ENCODE data around the gene REEP6.
"Not testable (repeated sequence)": the region's sequence is repeated elsewhere in the genome, so short reads cannot be mapped to it uniquely, and the experiment has no call there.

Gene REEP6

DNA sequence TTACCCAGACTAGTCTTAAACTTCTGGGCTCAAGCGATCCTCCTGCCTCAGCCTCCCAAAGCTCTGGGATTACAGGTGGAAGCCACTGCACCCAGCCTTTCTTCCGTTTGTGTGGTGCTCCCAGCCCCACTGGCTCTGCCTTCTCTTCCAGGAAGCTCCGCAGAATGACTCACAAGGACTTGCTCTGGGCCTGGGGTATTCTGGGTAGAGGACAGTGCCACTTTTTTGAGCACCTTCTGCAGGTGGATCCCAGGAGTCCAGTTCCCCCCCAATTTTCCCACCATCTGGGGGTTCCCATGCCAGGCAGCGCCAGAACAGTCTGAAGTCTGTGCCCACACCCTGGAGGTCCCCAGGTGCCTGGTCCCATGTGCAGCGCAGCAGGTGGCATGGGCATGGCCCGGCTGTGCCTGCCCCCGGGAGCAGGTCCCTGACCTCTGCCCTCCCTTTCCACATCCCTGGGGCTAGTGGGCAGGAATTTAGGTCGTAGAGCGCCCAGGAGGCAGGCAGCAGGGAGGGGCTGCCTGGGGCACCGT, 1.6 kb downstream of the REEP6 start:
- no peak for DNase-seq

DNA sequence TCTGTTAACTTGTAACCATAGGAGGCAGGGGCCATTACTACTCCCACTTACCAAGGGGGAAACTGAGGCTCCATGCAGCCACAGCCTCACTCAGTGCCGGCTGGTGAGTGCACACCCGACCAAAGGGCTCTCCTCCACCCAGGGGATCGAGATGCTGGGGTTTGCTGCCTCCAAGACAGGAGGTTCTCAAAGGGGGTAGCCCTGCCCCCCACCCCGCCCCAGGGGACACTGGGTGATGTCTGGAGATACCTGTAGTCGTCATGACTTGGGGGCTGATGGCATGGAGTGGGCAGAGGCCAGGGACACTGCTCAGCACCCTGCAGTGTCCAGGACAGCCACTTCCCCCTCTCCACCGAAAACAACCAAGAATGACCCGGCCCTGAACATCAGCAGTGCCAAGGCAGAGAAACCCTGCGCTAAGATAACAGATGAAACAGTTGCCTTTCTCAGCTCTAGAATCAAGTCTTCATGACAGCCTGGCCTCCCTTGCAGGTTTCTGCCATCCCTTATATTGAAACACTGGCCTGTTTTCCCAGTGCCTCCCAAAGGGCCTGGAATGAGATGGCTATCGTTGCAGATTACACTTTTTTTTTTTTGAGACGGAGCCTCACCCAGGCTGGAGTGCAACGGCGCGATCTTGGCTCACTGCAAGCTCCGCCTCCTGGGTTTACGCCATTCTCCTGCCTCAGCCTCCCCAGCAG, 3.3 kb downstream of the REEP6 start:
- no peak for DNase-seq

DNA sequence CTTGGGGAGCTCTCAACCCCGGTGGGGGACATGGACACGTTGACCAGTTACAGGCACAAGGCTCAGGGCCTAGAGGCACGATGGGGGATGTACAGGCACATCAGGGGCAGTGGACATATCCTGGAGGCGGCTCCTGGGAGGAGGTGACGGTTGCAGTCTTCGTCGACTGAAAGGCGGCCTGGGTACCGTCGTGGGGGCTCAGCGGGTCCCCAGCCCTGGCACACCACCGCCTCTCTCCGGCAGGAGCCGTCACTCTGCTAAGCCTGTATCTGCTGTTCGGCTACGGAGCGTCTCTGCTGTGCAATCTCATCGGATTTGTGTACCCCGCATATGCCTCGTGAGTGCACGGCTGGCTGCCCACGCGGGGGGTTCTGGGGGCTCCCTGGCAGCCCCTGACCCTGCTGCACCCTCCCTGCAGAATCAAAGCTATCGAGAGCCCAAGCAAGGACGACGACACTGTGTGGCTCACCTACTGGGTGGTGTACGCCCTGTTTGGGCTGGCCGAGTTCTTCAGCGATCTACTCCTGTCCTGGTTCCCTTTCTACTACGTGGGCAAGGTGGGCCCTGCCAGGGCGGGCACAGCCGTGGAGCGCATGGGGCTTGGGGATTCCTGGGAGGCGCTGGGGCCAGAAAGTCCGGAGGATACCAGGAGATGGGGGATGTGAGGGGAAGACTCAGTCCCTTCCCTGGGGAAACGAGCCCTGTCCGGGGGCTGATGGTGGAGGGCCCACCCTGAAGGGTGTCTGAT, 4.2 kb downstream of the REEP6 start:
- no peak for DNase-seq

DNA sequence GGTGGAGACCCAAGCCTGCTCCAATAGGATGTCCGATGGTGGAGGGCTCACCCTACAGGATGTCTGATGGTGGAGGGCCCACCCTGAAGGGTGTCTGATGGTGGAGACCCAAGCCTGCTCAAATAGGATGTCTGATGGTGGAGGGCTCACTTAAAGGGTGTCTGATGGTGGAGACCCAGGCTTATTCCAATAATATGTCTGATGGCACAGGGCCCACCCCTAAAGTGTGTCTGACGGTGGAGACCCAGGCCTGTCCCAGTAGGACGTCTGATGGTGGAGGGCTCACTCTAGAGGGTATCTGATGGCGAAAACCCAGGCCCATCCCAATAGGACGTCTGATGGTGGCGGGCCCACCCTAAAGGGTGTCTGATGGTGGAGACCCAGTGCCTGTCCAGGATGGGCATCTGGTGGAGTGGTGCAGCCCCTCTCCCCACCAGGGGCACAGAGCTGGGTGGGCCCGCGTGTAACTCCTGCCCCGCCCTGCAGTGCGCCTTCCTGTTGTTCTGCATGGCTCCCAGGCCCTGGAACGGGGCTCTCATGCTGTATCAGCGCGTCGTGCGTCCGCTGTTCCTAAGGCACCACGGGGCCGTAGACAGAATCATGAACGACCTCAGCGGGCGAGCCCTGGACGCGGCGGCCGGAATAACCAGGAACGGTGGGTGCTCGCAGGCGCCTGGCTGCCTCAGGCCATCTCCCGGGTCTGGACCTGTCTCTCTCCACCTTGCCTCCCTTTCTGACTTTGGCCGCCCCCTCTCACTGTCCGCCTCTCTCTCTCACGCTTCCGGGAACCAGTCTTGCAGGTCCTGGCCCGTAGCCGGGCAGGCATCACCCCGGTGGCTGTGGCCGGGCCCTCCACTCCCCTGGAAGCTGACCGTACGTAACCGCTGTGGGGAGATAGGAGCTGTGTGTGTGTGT, 5.1 kb downstream of the REEP6 start:
- DNase-seq = no peak

DNA sequence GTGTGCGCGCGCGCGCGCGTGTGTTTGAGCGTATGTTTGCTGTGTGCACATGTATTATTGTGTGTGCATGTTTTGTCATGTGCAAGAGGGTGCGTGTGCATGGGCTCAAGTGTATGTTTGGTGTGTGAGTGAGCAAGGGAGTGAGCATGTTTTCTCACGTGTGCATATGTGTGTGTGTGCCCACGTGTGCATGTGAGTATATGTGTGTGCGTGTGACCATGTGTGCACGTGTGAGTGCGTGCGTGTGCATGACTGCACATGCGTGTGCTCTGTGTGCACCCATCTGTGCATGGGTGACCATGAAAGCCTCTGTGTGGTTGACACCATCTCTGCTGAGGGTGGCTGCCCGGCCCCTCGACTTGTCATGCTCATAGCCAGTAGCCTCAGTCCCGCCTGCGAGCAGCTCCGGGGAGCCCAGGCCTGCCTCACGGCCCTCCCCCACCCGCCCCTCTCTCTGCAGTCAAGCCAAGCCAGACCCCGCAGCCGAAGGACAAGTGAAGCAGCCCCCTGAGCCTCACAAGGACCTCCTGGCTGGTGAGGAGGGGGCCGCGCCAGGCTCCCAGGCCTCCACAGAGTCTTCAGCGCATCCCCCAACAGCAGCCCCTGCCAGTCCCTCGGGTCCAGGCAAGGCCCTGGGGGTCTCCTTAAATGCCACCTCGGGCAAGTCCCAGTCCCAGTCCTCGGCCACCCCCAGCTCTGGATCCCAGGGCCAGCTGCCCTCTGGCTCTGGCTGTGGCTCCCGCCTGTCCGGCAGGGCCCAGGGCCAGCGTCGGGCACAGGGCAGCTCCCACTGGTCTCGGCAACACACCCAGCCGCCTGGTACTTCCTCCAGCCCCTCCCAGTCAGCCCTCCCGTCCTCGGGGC, 6.0 kb downstream of the REEP6 start:
- no peak for DNase-seq

DNA sequence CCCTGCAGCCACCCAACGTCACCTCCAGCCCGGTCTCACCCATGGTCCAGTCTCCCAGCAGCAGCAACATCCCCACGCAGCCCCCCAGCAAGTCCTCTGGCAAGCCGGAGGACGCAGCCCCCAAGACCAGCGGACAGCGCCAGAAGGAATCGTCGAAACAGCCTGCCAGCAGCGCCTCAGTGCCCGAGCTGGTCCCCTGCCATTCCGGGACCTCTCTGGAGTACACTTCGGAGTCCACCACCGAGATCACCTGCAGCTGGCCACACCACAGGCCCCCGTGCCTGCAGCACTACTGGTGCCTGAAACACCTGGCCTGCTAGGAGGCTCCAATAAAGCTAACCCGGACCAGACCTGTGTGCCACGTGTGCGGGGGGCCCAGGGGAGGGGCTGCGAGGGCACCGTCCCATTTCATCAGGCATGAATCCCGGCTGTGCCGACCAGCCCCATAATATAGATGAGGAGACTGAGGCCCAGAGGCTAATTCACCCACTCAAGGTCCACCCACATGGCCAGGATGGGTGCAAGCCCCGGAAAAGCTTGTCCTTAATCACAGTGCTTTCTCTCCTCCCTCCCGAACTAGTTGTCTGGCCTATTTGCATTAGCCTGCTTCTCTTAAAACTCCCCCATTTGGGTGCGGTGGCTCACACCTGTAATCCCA, 6.7 kb downstream of the REEP6 start:
- no peak for DNase-seq

DNA sequence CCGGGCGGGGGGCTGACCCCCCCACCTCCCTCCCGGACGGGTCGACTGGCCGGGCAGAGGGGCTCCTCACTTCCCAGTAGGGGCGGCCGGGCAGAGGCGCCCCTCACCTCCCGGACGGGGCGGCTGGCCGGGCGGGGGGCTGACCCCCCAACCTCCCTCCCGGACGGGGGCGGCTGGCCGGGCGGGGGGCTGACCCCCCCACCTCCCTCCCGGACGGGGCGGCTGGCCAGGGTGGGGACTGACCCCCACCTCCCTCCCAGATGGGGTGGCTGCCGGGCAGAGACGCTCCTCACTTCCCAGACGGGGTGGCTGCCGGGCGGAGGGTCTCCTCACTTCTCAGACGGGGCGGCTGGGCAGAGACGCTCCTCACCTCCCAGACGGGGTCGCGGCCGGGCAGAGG, 8.2 kb downstream of the REEP6 start:
- DNase-seq = not testable (repeated sequence)

DNA sequence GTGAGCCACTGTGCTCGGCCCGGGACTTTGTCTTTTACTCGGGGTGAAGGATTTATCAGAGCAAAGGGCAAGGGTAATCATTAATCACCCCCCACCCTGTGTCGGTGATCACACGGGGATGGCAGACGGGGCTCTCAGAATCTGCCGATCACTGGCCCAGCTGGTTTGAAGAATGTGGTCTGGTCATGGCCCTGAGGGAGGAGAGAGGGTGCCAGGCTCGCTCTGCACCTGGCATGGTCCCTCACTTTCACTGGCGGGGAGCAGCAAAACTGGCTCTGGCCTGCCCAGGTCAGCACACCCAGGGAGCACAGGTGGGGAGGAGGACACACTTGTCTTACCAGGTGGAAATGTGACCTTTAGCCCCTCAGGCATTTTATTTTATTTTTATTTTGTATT, 10.2 kb downstream of the REEP6 start:
- DNase-seq = no peak

DNA sequence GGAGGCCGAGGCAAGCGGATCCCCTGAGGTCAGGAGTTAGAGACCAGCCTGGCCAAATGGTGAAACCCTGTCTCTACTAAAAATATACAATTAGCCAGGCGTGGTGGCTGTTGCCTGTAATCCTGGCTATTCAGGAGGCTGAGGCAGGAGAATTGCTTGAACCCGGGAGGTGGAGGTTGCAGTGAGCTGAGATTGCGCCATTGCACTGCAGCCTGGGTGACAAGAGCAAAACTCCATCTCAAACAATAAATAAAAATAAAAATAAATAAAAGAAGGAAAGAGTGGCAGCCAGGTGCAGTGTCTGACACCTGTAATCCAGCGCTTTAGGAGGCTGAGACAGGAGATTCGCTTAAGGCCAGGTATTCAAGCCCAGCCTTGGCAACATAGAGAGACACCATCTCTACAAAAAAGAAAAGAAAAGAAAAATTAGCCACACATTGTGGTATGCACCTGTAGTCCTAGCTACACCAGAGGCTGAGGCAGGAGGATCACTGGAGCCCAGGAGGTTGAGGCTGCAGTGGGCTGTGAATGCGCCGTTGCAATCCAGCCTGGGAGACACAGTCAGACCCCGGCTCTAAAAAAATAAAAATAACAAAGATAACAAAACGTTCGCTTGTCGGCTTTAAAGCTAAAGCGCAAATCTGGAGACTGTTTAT, 11.6 kb downstream of the REEP6 start:
- DNase-seq = no peak

DNA sequence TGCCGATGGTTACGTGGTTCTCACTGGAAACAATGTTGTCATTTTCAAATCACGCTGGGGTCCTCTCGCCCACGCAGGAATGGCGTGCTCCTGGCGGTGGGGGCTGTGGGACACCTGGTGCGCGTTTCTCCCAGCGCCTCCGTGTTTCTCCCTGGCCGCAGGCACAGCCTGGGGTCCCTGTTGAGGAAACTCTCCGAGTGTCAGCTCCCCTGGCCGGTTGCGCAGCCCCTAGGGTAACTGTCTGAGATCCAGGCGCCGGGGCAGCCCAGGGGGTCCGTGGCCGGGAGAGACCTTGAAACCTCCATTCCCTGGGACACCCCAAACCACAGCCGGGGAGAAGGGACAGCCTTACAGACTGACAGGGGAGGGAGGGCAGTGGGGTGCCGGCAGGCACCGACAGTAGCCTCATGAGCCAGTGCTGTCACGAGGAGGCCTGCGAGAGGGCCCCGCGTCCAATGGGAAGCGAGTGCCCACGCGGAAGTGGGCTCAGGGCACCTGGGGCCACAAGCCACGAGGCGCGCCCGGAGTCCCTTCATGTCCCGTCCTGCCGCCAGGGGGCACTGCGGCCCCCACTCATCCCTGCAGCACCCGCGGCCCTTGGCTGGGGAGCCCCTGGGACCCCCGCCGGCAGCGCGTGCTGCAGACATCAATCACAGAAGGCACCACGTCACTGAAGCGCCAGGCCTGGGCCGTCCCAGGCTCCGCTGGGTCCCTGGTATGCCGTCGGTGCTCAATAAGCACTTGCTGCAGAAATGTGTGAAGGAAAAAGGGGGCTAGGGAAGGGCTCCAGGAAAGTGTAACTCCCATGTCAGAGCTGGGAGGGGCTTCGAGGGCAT, 12.3 kb downstream of the REEP6 start:
- DNase-seq = no peak

DNA sequence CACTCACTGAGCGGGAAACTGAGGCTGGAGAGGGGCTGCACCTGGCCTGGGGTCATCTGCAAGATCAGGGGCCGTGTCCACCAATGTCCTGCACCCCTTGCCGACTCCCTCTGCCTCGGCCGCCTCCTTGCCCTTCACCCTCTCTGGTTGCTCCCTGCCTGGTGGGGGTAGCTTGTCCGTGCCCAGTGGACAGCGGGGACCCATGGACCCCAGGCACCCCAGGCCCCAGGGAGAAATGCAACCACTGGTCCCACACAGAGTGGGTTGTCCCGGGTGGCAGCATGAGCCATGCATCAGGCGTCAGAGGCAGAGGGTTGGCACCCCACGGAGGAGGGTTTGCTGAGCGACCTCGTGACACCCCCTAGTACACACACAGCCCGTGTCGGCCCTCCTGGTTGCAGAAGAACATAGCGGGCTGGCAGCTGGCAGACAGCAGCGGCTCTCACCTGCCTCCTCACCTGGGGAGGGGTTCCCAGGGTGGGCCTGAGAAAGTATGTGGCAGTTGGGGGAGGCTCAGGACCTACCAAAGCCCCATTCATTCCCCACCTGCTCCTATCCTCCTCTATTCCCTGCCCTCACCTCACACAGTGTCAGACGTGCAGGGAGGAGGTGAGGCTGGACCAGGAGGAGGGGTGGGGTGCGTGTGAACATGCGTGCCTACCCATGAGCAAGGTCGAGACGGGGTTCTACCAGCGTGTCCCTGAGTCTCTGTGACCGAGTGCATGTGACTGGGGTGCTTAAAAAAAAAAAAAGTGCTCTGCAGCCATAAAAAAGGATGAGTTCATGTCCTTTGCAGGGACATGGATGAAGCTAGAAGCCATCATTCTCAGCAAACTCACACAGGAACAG, 13.2 kb downstream of the REEP6 start:
- DNase-seq = no peak

DNA sequence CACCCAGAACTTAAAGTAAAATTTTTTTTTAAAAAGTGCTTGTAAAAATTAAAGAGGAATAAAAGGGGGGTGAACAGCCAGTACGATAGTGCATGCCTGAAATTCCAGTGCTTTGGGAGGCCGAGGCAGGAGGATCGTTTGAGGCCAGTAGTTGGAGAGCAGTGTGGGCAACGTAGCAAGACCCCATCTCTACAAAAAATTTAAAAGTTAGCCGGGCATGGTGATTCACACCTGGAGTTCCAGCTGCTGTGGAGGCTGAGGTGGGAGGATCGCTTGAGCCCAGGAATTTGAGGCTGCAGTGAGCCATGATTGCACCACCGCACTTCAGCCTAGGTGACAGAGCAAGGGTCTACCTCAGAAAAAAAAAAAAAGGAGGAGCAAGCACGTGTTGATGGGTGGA, 14.0 kb downstream of the REEP6 start:
- DNase-seq = no peak

DNA sequence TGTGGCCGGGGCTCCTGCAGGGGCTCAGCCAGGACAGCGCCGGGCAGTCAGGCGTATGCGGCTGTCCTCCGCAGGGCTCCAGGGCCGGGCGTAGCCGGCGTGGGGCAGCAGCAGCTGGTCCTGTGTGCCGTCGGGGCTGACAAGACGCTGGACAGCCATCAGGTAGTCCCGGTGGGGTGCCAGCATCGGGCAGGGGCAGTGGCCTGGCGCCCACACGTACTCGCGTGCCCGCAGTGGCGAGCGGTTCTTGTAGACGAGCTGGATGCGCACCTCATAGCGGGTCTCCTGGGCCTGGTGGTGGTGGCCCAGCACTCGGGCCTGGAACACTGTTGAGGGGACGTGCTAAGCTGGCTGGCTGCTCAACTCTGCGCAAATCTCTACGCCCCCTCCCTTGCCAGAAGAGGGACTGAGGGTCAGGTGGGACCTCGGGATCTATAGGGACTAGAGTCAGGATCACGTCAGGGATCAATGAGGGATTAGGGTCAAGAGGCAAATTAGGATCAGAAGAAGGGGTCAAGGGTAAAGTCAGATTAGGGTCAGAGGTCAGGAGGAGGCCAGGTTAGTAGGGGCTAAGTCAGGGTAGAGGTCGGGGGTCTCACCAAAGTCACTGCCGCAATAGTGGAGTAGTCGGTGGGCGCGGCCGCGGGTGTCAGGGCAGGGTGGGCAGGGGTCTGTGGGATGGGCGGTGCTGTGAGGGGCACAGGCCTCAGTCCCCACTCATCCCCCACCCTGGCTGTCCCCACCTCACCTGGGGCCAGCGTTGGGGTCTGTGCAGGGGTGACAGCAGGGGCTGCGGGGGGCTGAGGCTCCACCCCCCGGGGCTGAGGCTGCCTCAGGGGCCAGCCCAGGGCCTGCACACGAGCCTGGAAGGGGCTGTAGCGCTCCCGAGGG, 15.3 kb downstream of the REEP6 start:
- DNase-seq = no peak

DNA sequence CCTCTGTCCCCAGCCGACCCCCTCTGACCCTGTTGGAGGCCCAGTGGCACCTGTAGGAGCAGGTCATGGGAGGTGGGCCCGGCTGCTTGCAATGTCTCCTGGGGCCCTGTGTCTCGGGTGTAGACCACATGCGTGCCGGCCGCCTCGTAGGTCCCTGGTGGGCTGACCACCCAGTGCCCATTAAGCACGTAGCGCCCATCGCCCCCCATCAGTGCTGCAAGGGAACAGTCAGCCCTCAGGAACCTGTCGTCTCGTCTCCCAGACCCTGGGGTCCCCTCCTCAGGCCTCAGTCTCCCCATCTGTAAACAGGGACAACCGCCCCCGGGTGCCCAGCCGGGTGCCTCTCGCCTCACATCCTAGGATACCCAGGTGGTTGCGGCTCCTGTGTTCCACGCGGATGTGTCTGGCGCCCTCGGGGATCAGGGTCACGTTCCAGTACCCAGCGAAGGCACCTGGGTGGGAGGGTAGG, 16.2 kb downstream of the REEP6 start:
- DNase-seq = no peak

DNA sequence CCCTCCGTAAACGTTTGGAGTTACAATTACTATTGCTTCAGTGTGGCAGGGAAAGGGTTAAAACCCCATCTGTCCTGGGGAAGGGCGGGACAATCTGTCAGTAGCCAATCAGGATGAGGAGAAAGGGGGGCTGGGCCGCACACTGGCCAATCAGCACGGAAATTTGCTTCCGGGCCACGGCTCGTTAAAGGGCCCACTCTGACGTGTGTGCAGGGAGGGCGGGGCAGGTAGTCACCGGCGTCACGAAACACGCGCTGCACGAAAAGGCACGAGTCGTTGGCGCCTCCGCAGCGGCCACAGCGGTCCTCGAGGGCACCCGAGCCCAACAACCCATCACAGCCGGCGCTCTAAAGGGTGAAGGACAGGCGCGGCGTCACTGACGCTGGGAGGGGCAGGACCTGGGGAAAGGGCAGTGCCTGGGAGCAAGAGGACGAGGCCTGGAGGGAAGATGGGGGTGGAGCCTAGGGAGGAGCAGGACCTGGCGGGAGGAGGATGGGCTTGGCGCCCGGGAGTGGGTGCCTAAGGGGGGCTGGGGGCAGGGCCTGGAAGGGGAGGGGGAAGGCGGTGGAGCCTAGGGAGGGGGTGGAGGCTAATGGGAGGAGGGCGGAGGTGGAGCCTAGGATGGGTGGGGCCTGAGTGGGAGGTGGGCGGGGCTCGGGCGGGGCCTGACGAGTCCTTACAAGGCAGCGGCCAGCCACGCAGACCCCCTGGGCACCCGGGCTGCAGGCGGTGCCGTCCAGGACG, 17.0 kb downstream of the REEP6 start:
- DNase-seq = peak; percentile 92 to 94

DNA sequence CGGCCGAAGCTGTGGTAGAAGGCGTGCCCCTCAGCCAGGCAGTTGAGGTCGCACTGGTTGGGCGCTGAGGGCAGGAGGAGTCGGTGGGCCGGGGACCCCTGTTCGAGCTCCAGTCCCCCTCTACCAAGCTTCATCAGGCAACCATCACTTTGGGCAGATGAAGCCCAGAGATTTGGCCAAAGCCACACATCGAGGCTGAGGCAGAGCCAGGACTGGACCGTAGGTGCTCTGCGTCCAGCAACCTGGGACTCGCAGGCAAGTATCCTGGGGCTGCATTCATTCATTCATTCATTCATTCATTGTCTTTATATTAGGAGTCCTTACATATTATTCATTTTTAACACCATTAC, 17.5 kb downstream of the REEP6 start:
- no peak for DNase-seq

All from NCI-H187 (cell line).